OCI-LY1 (cell line): ENCODE data around the gene BCL2L11.

Experiments
- CTCF ChIP-seq: fragments of 200-600 bp; sonication (generic), shearing (Covaris generic); IDR thresholded peaks from 2 replicates; pipeline ENCODE4 v1.5.1; 2017; ENCODE audit warnings: mild to moderate bottlenecking, antibody characterized with exemption, low read length, moderate library complexity, mixed read lengths
- EZH2 ChIP-seq: fragments of 200-600 bp; sonication (generic), shearing (Covaris generic); IDR thresholded peaks from 2 replicates; pipeline ENCODE4 v1.8.0; 2017; ENCODE audit warnings: borderline replicate concordance, mixed run types, mild to moderate bottlenecking, antibody characterized with exemption, low read length, moderate library complexity, mixed read lengths

- TF ChIP-seq EZH2 (no peak), CTCF (no peak)
These were observed 6.6 kb downstream of the BCL2L11 start for GRCh38 chr2:111127351-111127750.
